ENCODE results near the gene ZNF329. TPM values are rescaled to one million over a fixed set of nuclear protein-coding genes. Genes with fewer than 3 reads are reported as not detected.

The ZNF329 gene
- total and polyA plus RNA-seq, 9 of the 15 experiments (the other 6 are each of a cell fraction or from before 2014, with no cell fraction given): 0.21 to 3.6 (median 2.2) TPM

GRCh38 chr19:58150328-58150921, at the start of gene ZNF329 (continued):
- no peak for TF ChIP-seq ZNF592 (IDR thresholded peaks at IDR 0.05)
- no peak; a peak in 1 of 4 replicates for TF ChIP-seq TRIM24 (IDR thresholded peaks at IDR 0.05)
- TF ChIP-seq ZNF511 (CRISPR knock-in tag; IDR thresholded peaks at IDR 0.05): 0 out of 2 replicates have a peak, but pooled peaks have one; percentile 20
- no peak for TF ChIP-seq NONO (IDR thresholded peaks at IDR 0.05; ENCODE audit: low read depth in 2 of 2, low read length in 1 of 2)
- no peak for TF ChIP-seq U2AF2 (optimal IDR thresholded peaks at IDR 0.05; ENCODE audit: low read depth, low read length)
- TF ChIP-seq COPS2 (conservative IDR thresholded peaks at IDR 0.05): no peak
- no peak for TF ChIP-seq ZNF224 (CRISPR knock-in tag; IDR thresholded peaks at IDR 0.05)
- TF ChIP-seq SIX5 (IDR thresholded peaks at IDR 0.05; ENCODE audit: borderline replicate concordance in 1 of 2, insufficient read depth in 1 of 2, low read depth in 1 of 2, low read length in 2 of 2): no peak
- TF ChIP-seq TFAM (CRISPR knock-in tag; conservative IDR thresholded peaks at IDR 0.05): no peak
- TF ChIP-seq ILK (tag; IDR thresholded peaks at IDR 0.05; ENCODE audit: borderline replicate concordance, low read depth): no peak
- no peak for TF ChIP-seq XRCC5 (IDR thresholded peaks at IDR 0.05; ENCODE audit: low read depth, low read length)
- no peak for TF ChIP-seq ZC3H8 (IDR thresholded peaks at IDR 0.05)
- TF ChIP-seq TARDBP (IDR thresholded peaks at IDR 0.05): no peak
- no peak for TF ChIP-seq SPI1 (IDR thresholded peaks at IDR 0.05; ENCODE audit: borderline replicate concordance, low read depth, low read length)
- TF ChIP-seq SNIP1 (IDR thresholded peaks at IDR 0.05; ENCODE audit: low read depth): no peak
- no peak for TF ChIP-seq SMAD2 (IDR thresholded peaks at IDR 0.05; ENCODE audit: low read depth, low read length)
- no peak for TF ChIP-seq RAD21 (CRISPR knock-in tag; conservative IDR thresholded peaks at IDR 0.05 in 1 of 2, IDR thresholded peaks at IDR 0.05 in 1 of 2)
- no peak for TF ChIP-seq DEAF1 (CRISPR knock-in tag; IDR thresholded peaks at IDR 0.05)
- TF ChIP-seq ASH1L (IDR thresholded peaks at IDR 0.05; ENCODE audit: borderline replicate concordance, low read depth, partially characterized antibody): no peak
- no peak for TF ChIP-seq FOXJ3 (CRISPR knock-in tag; IDR thresholded peaks at IDR 0.05)
- TF ChIP-seq TCF7 (IDR thresholded peaks at IDR 0.05; ENCODE audit: borderline replicate concordance): no peak
- no peak for TF ChIP-seq CREB3 (tag; conservative IDR thresholded peaks at IDR 0.05; ENCODE audit: low read depth)

Data from K562 (cell line).